Fibroblast of villous mesenchyme (primary cell): Measurements from ENCODE around the gene TIAM2. TPM values are rescaled to one million over a fixed set of nuclear protein-coding genes. Genes with fewer than 3 reads are reported as not detected.

ENCODE experiments used
- DNase-seq: peaks from one replicate; pipeline ENCODE4 v3.0.0-alpha.2; 2010; ENCODE audit warnings: low read depth
- H3K4me3 ChIP-seq: 2 replicates; pipeline ENCODE4 v1.5.1; 2011; ENCODE audit warnings: low read depth, mild to moderate bottlenecking, low read length
- CTCF ChIP-seq: IDR thresholded peaks from 2 replicates; pipeline ENCODE4 v1.5.1; 2012; ENCODE audit warnings: low read depth, mild to moderate bottlenecking, low read length; ENCODE audit not compliant: insufficient read depth
- total RNA-seq: library from RNA; depleted of rRNA; stranded (reverse); fragments of >200 nt; gene quantifications from 2 replicates; pipeline ENCODE4 v1.2.3, GENCODE V29; 2012

Gene TIAM2
- total RNA-seq, 1 donor = 8.6 TPM

- TF ChIP-seq CTCF = no peak
- no peak overlapping the region for H3K4me3 ChIP-seq
- peak; percentile 22 for DNase-seq
These were observed 108.8 kb downstream of the TIAM2 start for GRCh38 chr6:155103816-155104366.

GRCh38 chr6:155106456-155107115 is 111.5 kb downstream of the TIAM2 start:
- no peak for TF ChIP-seq CTCF
- DNase-seq = peak; percentile 76
- H3K4me3 ChIP-seq = no peak overlapping the region

- H3K4me3 ChIP-seq = no peak overlapping the region
- DNase-seq = no peak
- no peak for TF ChIP-seq CTCF
These were observed 112.4 kb downstream of the TIAM2 start for GRCh38 chr6:155107432-155108069.

GRCh38 chr6:155108070-155108820 is 113.1 kb downstream of the TIAM2 start:
- no peak for DNase-seq
- no peak overlapping the region for H3K4me3 ChIP-seq
- TF ChIP-seq CTCF = no peak

- H3K4me3 ChIP-seq = no peak overlapping the region
- DNase-seq = no peak
- no peak for TF ChIP-seq CTCF
These were observed 115.6 kb downstream of the TIAM2 start for GRCh38 chr6:155110721-155111120.

GRCh38 chr6:155112757-155113156 is 117.6 kb downstream of the TIAM2 start:
- H3K4me3 ChIP-seq = no peak overlapping the region
- DNase-seq = no peak
- TF ChIP-seq CTCF = no peak
